HG02852 (cell line): ENCODE data around the gene MACROD2.
A peak's percentile ranks its signal among the peaks of the same experiment; 100 is the strongest.
"Not testable (repeated sequence)": the region's sequence is repeated elsewhere in the genome, so short reads cannot be mapped to it uniquely, and the experiment has no call there.

Experiments
- ATAC-seq: cut with Tn5 transposase; IDR thresholded peaks from one replicate; pipeline ENCODE4 v1.9.1; 2021; ENCODE audit warnings: mild to moderate bottlenecking, moderate library complexity; ENCODE audit not compliant: unreplicated experiment

MACROD2 gene

GRCh38 chr20:14925300-14925699 lies 930.0 kb downstream of the MACROD2 start:
- ATAC-seq, result no peak

GRCh38 chr20:14926436-14926835 lies 931.1 kb downstream of the MACROD2 start:
- not testable (repeated sequence) for ATAC-seq

GRCh38 chr20:14928083-14928482 lies 932.8 kb downstream of the MACROD2 start:
- ATAC-seq, result no peak

DNA sequence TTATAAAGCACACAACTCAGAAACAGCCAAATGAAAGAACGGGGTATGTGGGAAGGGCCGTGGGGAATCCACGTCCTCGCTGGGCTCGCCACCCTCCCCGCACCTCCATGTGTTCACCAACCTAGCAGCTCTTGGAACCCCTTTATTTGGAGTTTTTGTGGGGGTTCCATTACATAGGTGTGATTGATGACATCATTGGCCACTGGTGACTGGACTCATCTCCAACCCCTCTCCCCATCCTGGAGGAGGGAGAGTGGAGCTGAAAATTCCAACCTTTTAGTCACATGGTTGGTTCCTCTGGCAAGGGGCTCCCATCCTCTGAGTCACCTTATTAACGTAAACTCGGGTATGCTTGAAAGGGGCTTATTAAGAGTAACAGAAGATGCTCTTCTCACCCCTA lies 934.1 kb downstream of the MACROD2 start:
- no peak for ATAC-seq

DNA sequence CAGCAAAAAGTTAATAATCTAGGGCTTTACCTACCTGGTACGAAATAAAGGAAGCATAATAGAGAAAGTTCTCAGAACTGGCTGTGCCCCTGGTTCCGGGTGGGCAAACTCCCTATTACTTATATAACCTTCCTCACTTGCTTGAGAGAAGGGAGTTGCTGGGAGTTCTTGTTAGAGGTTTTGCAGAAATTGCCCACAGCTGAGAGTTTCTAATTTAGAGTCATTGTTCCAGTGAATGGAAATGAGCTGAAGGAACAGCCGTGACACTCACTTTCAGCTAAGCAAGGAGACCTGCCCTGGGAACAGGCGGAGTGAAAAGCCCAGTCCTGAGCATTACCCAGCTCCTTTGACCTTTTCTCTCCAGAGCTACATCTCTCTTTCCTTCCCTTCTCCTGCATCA lies 936.7 kb downstream of the MACROD2 start:
- ATAC-seq, result no peak

GRCh38 chr20:14935285-14935684 lies 940.0 kb downstream of the MACROD2 start:
- ATAC-seq, result no peak

- no peak for ATAC-seq
These were observed 941.7 kb downstream of the MACROD2 start for GRCh38 chr20:14937021-14937420.

DNA sequence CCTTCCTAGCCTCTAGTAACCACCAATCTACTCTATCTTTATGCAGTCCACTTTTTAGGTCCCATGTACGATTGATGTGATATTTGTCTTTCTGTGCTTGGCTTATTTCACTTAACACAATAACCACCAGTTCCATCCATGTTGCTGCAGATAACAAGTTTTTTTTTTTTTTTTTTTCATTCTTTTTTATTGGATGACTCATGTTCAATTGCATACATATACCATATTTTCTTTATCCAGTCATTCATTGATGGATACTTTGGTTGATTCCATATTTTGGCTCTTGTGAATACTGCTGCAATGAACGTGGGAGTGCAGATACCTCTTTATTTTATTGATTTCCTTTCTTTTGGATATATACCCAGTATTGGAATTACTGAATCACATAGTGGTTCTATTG lies 942.5 kb downstream of the MACROD2 start:
- no peak for ATAC-seq

GRCh38 chr20:14947536-14947935 lies 952.2 kb downstream of the MACROD2 start:
- no peak for ATAC-seq

DNA sequence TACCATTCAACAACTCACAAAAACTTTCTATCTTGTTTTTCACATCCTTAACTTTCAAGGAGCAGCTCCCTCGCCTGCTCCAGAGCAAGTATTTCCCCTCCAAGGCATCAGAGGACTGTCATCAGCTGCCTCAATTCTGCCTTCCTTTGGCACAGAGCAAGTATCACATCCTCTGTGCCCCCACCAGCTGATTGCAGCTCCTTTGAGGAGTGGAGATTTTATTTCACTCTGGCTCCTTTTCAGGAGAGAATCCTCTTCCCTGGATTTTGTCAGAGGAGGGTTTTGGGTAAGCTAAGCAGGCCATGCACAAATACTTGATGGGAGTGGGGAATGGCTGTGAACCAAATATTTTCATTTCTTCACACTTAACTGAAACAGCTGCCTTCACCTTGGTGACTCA lies 952.6 kb downstream of the MACROD2 start:
- ATAC-seq, result no peak

GRCh38 chr20:14948416-14948815 lies 953.1 kb downstream of the MACROD2 start:
- no peak for ATAC-seq

GRCh38 chr20:14950633-14951032 lies 955.3 kb downstream of the MACROD2 start:
- no peak for ATAC-seq

DNA sequence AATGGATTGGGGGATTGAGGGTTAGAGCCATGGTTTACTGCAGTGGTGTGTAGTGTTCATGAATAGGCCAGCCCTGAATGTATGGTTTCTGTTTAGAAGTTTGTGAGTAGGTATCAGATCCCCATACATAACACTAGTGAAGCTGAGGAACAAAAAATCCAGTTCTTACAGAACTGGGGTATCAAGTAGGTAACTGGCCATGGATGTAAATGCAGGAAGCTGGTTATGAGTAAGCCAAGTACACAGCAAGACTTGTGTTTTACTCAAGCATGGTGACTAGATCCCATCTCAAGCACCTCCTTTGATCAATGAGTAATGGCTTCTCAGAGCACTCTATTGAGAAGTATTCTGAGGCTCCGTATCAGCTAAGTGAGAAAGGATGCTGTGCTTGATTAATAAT lies 955.8 kb downstream of the MACROD2 start:
- peak; percentile 86 for ATAC-seq

DNA sequence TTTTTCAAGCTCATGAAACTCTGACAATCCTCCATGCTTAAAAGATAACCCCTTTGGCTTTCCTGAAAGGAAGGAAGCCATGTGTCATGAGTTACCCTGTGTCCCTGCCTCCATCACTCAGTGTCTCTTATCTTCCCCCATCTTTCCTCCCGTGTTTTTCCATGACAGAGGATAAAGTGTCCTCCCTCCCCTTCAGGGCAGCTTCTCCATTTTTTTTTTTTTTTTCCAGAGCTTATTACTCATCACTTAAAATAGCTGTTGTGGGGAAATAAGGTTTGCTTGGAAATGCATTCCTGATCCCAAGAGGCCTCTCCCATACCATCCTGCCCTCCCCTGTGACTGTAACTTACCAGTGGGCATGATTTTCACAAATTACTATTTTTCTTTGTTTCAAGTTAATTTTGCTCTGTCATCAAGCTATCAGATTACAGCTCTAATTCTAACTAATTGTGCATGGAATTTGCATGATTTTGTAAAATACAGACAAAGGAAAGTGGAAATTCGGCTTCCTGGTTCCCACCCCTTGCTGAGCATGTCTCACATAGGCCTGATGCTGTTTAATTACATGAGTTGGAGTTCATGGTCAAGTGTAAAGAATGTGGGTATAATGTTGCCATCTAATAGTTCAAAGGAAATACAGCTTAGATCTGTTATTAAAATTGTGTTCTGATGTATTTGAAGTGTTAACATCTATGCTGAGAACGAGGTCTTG lies 956.5 kb downstream of the MACROD2 start:
- no peak for ATAC-seq

- no peak for ATAC-seq
These were observed 958.4 kb downstream of the MACROD2 start for GRCh38 chr20:14953736-14954135.

GRCh38 chr20:14955399-14955798 lies 960.1 kb downstream of the MACROD2 start:
- ATAC-seq, result no peak

GRCh38 chr20:14956026-14956425 lies 960.7 kb downstream of the MACROD2 start:
- ATAC-seq, result no peak

DNA sequence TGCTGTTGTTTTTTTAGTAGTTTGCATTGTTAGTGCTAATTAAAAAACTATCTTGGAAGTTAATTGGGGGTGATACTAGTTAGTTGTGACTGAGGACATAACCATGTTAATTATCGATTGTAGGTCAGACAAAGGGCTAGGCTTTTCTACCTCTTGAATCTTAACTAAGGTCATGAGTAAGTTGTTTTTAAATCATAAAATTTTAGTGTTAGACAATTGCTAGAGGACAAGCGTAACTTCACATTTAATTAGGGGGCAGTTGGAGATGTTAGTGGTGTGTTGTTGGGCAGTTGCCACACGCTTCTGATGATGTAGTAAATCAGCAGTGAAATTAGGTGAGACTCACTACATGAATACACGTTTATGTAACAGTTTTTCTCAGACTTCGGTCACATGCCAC lies 961.2 kb downstream of the MACROD2 start:
- ATAC-seq, result no peak

DNA sequence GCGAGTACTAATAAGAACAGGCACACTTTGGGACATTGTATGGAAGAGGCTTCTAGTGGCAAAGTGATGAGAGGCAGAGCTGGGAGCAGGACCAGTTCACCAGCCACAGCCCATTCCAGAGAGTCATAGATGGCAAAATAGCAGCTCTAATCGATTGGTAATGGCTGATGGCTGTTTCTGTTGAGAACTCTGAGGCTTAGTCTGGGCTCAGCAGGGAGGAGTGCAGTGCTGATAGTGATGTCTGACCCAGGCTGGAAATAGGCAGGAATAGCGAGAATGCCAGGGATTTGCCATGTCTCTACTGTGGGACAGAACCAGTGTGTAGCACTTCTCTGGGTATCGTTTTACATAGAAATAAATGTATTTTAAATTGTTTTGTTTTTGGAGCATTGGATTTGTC lies 962.1 kb downstream of the MACROD2 start:
- ATAC-seq, result no peak

DNA sequence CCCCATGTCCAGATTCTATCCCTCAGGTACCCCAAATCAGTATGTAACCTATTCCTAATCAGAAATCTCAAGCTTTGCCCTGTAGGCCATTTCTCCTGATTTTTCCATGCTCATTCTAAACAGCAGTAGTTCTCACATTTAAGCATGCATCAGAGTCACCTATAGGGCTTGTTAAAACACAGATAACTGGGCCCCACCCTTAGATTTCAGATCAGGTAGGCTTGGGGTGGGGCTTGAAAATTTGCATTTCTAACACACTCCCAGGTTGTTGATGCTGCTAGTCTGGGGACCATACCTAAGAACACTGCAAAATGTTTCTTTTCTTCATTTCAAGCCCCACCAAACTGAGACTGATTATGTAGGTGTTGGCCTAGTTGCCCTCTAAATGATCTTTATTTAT lies 963.3 kb downstream of the MACROD2 start:
- no peak for ATAC-seq

GRCh38 chr20:14959506-14960475 lies 964.5 kb downstream of the MACROD2 start:
- ATAC-seq, result no peak

GRCh38 chr20:14960831-14961230 lies 965.5 kb downstream of the MACROD2 start:
- ATAC-seq, result no peak
